ENCODE measurements around the gene MLC1. TPM values are rescaled to one million over a fixed set of nuclear protein-coding genes. Genes with fewer than 3 reads are reported as not detected.

The MLC1 gene
- total RNA-seq: under 1 TPM in 2 of 6 donors, not detected in 4; 0.04 to 0.05 TPM
- polyA plus RNA-seq: under 1 TPM; 0.04 to 0.16 TPM

GRCh38 chr22:50085211-50085972 lies at the start of gene MLC1:
Gene MLC1, minus strand, starts transcription at chr22:50085426. Its CDS starts 524 bp downstream, at chr22:50084902.
- FAIRE-seq (no peak), DNase-seq (no peak), ATAC-seq (no peak)
- Histone ChIP-seq H3K4me3 (no peak within 1 kb of the TSS), H3K9me3 (no peaks in the 10 kb centered on the region), H3K27ac (no peak within 1 kb of the TSS), H3K27me3 (peaks cover 0 to 20% (median 0%) of the 10 kb centered on the region in 4 donors), H3K4me1 (no peaks in the 10 kb centered on the region), H3K36me3 (no peaks in the 10 kb centered on the region)
- intact Hi-C loops (cut with DNase I): no loop called here
- WGBS, 2 donors: 48 to 50% methylated on average over 29 of the region's 29 CpGs
- TF ChIP-seq, protein P1, sequence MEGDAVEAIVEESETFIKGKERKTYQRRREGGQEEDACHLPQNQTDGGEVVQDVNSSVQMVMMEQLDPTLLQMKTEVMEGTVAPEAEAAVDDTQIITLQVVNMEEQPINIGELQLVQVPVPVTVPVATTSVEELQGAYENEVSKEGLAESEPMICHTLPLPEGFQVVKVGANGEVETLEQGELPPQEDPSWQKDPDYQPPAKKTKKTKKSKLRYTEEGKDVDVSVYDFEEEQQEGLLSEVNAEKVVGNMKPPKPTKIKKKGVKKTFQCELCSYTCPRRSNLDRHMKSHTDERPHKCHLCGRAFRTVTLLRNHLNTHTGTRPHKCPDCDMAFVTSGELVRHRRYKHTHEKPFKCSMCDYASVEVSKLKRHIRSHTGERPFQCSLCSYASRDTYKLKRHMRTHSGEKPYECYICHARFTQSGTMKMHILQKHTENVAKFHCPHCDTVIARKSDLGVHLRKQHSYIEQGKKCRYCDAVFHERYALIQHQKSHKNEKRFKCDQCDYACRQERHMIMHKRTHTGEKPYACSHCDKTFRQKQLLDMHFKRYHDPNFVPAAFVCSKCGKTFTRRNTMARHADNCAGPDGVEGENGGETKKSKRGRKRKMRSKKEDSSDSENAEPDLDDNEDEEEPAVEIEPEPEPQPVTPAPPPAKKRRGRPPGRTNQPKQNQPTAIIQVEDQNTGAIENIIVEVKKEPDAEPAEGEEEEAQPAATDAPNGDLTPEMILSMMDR (IDR thresholded peaks at IDR 0.05): no peak

DNA sequence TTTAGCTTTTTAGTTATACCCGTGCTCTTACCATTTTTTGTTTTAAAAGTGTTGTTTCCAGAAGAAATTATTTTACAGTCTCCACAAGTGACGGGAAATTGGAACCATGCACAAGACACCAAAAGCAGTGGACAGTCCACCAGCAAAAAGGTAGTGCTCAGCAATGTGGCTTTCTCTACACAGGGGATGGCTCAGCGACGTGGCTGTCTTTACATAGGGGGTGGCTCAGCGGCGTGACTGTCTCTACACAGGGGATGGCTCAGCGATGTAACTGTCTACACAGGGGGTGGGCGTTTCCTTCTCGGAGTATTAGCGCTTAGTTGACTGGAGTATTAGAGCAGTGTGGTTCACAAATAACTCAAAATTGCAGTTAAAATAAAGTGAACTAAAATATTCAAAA lies 49.3 kb upstream of the MLC1 start:
- 74 to 84% methylated on average over 10 of the region's 10 CpGs for WGBS, 2 donors
- H3K4me3 ChIP-seq: no peak overlapping the region
- FAIRE-seq (no peak), DNase-seq (no peak), ATAC-seq (no peak)
- TF ChIP-seq, protein P1 (IDR thresholded peaks at IDR 0.05): no peak
- H3K9me3 ChIP-seq: no peaks in the 10 kb centered on the region
- intact Hi-C loops (cut with DNase I): no loop called here
- H3K27ac ChIP-seq: no peak overlapping the region
- no peaks in the 10 kb centered on the region for H3K27me3 ChIP-seq
- no peaks in the 10 kb centered on the region for H3K4me1 ChIP-seq
- no peaks in the 10 kb centered on the region for H3K36me3 ChIP-seq

GRCh38 chr22:50131894-50132293 lies 46.7 kb upstream of the MLC1 start:
- Histone ChIP-seq H3K4me1 (no peaks in the 10 kb centered on the region), H3K9me3 (no peaks in the 10 kb centered on the region), H3K27ac (no peak overlapping the region), H3K36me3 (no peaks in the 10 kb centered on the region), H3K27me3 (no peaks in the 10 kb centered on the region), H3K4me3 (no peak overlapping the region)
- intact Hi-C loops (cut with DNase I): no loop called here
- WGBS, 2 donors: 85 to 86% methylated on average over 4 of the region's 4 CpGs
- TF ChIP-seq, protein P1 (IDR thresholded peaks at IDR 0.05): no peak
- no peak for ATAC-seq
- FAIRE-seq: no peak
- DNase-seq: no peak

DNA sequence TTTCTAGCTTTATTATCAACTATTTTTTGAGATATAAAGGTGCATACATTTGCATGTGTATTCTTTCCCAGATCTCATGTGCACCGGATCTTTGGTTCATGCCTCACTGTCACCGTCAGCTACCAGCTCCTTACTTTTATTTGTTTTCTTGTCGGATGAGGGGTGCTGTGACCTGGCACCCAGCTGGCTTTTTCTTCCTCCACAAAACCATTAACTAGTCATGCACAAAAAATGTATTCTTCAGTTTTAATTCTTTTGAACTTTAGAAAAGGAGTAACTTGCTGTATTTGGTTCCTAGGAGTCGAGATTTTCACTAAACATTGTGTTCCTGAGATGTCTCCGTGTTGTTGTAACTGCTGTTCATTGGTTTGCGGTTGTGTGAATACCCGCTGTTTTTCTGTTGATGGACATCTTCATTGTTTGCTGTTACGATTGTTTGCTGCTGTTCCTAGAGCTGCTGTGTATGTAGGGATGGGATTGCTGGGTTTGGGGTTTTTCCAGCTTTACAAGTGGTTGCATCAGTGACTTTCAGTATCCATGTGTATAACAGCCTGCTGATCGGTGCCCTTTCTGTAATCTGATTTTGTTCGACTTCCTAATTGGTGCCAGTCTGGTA lies 44.0 kb upstream of the MLC1 start:
- ATAC-seq: no peak
- DNase-seq: no peak
- WGBS, 2 donors: 73 to 81% methylated on average over 10 of the region's 10 CpGs
- H3K27me3 ChIP-seq: no peaks in the 10 kb centered on the region
- no peaks in the 10 kb centered on the region for H3K9me3 ChIP-seq
- H3K4me3 ChIP-seq: no peak overlapping the region
- TF ChIP-seq, protein P1 (IDR thresholded peaks at IDR 0.05): no peak
- H3K4me1 ChIP-seq: no peaks in the 10 kb centered on the region
- no peaks in the 10 kb centered on the region for H3K36me3 ChIP-seq
- intact Hi-C loops (cut with DNase I): no loop called here
- FAIRE-seq: no peak
- H3K27ac ChIP-seq: no peak overlapping the region

- no peak overlapping the region for H3K27ac ChIP-seq
- DNase-seq: no peak
- no peaks in the 10 kb centered on the region for H3K4me1 ChIP-seq
- no peak overlapping the region for H3K4me3 ChIP-seq
- no peaks in the 10 kb centered on the region for H3K27me3 ChIP-seq
- WGBS, 2 donors: 74% methylated on average over 9 of the region's 9 CpGs
- intact Hi-C loops (cut with DNase I): no loop called here
- TF ChIP-seq, protein P1 (IDR thresholded peaks at IDR 0.05): no peak
- no peaks in the 10 kb centered on the region for H3K9me3 ChIP-seq
- no peaks in the 10 kb centered on the region for H3K36me3 ChIP-seq
- ATAC-seq: no peak
- no peak for FAIRE-seq
Observed at GRCh38 chr22:50125029-50125428, 39.8 kb upstream of the MLC1 start.
